ENCODE results near the gene TRMT6. TPM values are rescaled to one million over a fixed set of nuclear protein-coding genes. Genes with fewer than 3 reads are reported as not detected.

The TRMT6 gene
- total RNA-seq, 1 donor from 2014 or later, result 9.7 TPM

DNA sequence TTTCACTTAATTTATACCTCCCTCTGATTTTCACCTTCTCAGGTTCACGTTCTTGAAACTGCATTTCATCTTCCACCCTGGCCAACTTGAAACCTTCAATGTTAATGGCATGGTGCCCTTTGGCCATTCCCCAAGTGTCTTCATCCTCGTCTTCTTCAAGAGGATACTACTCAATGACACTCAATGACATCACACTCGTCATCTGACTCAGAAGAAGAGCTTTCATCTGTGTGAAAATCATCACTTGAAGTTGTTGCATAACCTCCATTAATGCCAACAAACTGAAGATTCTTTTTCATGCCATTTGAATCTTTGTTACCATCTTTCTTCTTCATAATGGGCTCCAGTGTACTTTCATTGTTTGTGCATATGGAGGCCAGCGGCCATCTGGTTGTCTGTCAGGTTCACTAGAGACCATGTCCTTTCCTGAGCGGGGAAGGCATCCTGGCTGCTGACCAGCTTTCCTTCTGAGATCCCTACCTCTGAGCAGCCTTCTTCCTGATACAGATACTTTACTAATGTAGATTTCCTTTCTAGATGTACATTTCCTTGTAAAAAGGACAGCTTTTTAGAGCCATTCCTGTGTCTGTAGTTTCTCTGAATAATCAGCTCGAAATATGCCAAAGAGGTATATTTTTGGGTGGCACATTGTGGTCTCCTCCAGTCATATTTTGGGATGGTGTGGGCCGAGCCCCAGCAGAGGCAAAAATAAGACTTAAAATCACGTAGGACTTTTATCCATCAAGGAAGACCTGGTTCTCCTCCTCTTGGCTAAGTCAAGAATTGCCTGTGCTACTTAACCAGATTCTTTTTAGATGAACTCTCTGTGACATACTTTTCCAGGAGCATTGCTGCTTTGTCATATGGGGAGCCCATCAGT, 21.3 kb downstream of the TRMT6 start:
- Mint-ChIP-seq H3K9me3 (ENCODE audit: low read depth) (no peaks in the 10 kb centered on the region), H3K4me3 (ENCODE audit: unreplicated experiment) (no peak overlapping the region), H3K27me3 (ENCODE audit: low read depth) (peaks cover 30% of the 10 kb centered on the region), H3K4me1 (ENCODE audit: low read depth) (no peaks in the 10 kb centered on the region), H3K36me3 (ENCODE audit: low read depth) (no peaks in the 10 kb centered on the region), H3K27ac (ENCODE audit: unreplicated experiment) (no peak overlapping the region)
- TF ChIP-seq, protein P1, sequence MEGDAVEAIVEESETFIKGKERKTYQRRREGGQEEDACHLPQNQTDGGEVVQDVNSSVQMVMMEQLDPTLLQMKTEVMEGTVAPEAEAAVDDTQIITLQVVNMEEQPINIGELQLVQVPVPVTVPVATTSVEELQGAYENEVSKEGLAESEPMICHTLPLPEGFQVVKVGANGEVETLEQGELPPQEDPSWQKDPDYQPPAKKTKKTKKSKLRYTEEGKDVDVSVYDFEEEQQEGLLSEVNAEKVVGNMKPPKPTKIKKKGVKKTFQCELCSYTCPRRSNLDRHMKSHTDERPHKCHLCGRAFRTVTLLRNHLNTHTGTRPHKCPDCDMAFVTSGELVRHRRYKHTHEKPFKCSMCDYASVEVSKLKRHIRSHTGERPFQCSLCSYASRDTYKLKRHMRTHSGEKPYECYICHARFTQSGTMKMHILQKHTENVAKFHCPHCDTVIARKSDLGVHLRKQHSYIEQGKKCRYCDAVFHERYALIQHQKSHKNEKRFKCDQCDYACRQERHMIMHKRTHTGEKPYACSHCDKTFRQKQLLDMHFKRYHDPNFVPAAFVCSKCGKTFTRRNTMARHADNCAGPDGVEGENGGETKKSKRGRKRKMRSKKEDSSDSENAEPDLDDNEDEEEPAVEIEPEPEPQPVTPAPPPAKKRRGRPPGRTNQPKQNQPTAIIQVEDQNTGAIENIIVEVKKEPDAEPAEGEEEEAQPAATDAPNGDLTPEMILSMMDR (IDR thresholded peaks at IDR 0.05), result no peak
- DNase-seq (ENCODE audit: low spot score), result no peak

DNA sequence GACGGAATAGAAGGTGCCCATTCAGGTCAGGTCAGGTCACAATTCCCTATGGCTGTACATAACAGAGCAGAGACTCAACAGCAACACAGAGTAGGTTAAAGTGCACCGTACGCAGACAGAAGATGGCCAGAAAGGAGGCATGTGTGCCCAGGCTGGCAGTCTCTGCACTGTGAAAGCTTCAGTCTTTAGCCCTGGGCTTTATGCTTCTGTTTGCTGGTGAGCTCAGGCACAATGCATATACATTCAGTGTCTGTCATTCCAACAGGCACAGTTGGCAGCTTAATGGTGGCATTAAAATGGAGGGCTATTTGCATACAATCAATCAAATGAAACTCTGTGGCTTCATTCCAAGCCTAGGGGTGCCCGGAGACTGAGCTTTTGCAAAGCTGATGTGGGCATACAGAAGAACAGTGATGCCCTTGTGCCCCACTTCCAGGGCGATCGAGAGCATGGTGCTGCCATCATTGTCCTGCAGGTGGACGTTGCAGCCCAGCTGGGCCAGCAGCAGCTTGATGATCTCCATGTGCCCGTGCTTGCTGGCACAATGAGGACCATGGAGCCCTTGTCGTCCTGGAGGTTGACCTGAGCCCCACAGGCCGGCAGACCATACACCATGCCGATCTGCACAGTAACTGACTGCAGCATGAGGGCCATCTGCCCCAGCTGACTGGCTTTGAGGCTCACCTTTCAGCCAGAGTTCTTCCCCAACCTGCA, 22.4 kb downstream of the TRMT6 start:
- H3K4me3 Mint-ChIP-seq (ENCODE audit: unreplicated experiment), result no peak overlapping the region
- H3K36me3 Mint-ChIP-seq (ENCODE audit: low read depth), result no peaks in the 10 kb centered on the region
- peaks cover 37% of the 10 kb centered on the region for H3K27me3 Mint-ChIP-seq (ENCODE audit: low read depth)
- no peaks in the 10 kb centered on the region for H3K4me1 Mint-ChIP-seq (ENCODE audit: low read depth)
- no peak for DNase-seq (ENCODE audit: low spot score)
- H3K27ac Mint-ChIP-seq (ENCODE audit: unreplicated experiment), result no peak overlapping the region
- TF ChIP-seq, protein P1 (IDR thresholded peaks at IDR 0.05), result no peak
- H3K9me3 Mint-ChIP-seq (ENCODE audit: low read depth), result no peaks in the 10 kb centered on the region

DNA sequence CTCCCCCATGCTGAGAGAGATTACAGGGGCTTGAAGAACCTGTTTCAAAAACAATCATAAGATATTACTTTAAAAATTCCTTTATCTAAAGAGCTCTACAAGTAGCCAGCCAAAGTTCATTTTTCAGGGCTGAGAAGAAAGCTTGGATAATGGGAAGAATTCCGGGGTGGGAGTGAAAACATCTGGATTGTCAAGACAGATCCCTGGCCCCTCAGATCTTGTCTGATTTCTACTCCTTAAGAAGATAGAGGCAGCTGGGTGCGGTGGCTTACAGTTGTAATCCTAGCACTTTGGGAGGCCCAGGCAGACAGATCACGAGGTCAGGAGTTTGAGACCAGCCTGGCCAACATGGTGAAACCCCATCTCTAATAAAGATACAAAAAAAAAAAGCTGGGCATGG, 24.8 kb downstream of the TRMT6 start:
- no peak overlapping the region for H3K4me3 Mint-ChIP-seq (ENCODE audit: unreplicated experiment)
- H3K27me3 Mint-ChIP-seq (ENCODE audit: low read depth), result peaks cover 29% of the 10 kb centered on the region
- H3K9me3 Mint-ChIP-seq (ENCODE audit: low read depth), result no peaks in the 10 kb centered on the region
- no peaks in the 10 kb centered on the region for H3K36me3 Mint-ChIP-seq (ENCODE audit: low read depth)
- DNase-seq (ENCODE audit: low spot score), result no peak
- no peak overlapping the region for H3K27ac Mint-ChIP-seq (ENCODE audit: unreplicated experiment)
- TF ChIP-seq, protein P1 (IDR thresholded peaks at IDR 0.05), result no peak
- no peaks in the 10 kb centered on the region for H3K4me1 Mint-ChIP-seq (ENCODE audit: low read depth)

DNA sequence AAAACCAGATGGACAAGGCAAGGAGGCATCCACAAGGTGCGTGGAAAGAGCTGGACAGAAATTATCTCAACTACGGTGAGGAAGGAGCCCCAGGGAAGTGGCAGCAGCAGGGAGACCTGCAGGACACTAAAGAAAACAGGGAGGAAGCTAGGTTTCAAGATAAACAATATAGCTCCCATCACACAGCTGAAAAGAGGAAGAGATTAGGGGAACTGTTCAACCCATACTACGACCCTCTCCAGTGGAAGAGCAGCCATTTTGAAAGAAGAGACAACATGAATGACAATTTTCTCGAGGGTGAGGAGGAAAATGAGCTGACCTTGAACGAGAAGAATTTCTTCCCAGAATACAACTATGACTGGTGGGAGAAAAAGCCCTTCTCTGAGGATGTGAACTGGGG, 26.8 kb downstream of the TRMT6 start:
- H3K4me3 Mint-ChIP-seq (ENCODE audit: unreplicated experiment), result no peak overlapping the region
- H3K27ac Mint-ChIP-seq (ENCODE audit: unreplicated experiment), result no peak overlapping the region
- H3K9me3 Mint-ChIP-seq (ENCODE audit: low read depth), result no peaks in the 10 kb centered on the region
- H3K4me1 Mint-ChIP-seq (ENCODE audit: low read depth), result peaks cover 11% of the 10 kb centered on the region
- H3K36me3 Mint-ChIP-seq (ENCODE audit: low read depth), result no peaks in the 10 kb centered on the region
- no peak for DNase-seq (ENCODE audit: low spot score)
- TF ChIP-seq, protein P1 (IDR thresholded peaks at IDR 0.05), result no peak
- H3K27me3 Mint-ChIP-seq (ENCODE audit: low read depth), result peaks cover 19% of the 10 kb centered on the region

DNA sequence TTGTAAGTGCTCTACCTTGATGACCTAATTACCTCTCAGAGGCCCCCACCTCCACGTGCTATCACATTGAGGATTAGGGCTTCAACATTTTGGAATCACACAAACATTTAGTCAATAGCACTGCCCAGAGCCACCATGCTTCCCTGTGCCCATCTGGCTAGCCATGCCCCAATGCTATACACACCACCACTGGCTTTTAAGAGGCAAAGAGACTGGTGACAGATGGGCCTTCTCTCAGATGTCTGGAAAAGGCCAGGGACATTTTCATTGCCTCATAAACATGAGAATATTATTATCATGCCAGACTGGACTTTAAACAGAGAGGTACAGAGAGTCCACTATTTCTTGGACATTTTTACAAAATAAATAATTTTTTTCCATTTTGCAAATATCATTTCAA, 29.8 kb downstream of the TRMT6 start:
- TF ChIP-seq, protein P1 (IDR thresholded peaks at IDR 0.05), result no peak
- Mint-ChIP-seq H3K36me3 (ENCODE audit: low read depth) (no peaks in the 10 kb centered on the region), H3K9me3 (ENCODE audit: low read depth) (no peaks in the 10 kb centered on the region), H3K27ac (ENCODE audit: unreplicated experiment) (no peak overlapping the region), H3K4me1 (ENCODE audit: low read depth) (peaks cover 11% of the 10 kb centered on the region), H3K27me3 (ENCODE audit: low read depth) (peaks cover 12% of the 10 kb centered on the region), H3K4me3 (ENCODE audit: unreplicated experiment) (no peak overlapping the region)
- DNase-seq (ENCODE audit: low spot score), result no peak

Measured in chondrocyte (in vitro differentiated cells).